Activated T-cell treated with anti-CD3 and anti-CD28 coated beads, Interleukin-2, amount 50 U/mL, for 72 hours (primary cell): Measurements from ENCODE around the gene HMX2. TPM values are rescaled to one million over a fixed set of nuclear protein-coding genes. Genes with fewer than 3 reads are reported as not detected.

Source experiments
- ATAC-seq, 2 donors: fragments of 150-1000 bp; cut with Tn5 transposase; replicated peaks in 1 of 2; 2 replicates each; pipeline ENCODE4 v1.10.0; 2021; ENCODE audit warnings: moderate library complexity in 2 of 2, mild to moderate bottlenecking in 1 of 2
- DNase-seq, 2 donors: peaks; one replicate each; pipeline ENCODE4 v3.0.0; 2021 to 2022; ENCODE audit warnings: mixed read lengths in 1 of 2
- H3K27ac Mint-ChIP-seq: one replicate; pipeline ENCODE4 v1.8.0; 2022; ENCODE audit warnings: mild to moderate bottlenecking, moderate library complexity, mixed read lengths
- H3K27me3 Mint-ChIP-seq: one replicate; pipeline ENCODE4 v1.8.0; 2022; ENCODE audit warnings: low read depth, mixed read lengths
- H3K36me3 Mint-ChIP-seq, 2 donors: one replicate each; pipeline ENCODE4 v1.8.0; 2022; ENCODE audit warnings: mixed read lengths in 2 of 2, mild to moderate bottlenecking in 1 of 2; ENCODE audit not compliant: insufficient read depth in 2 of 2
- H3K4me1 Mint-ChIP-seq: one replicate; pipeline ENCODE4 v1.8.0; 2022; ENCODE audit warnings: low read depth, mixed read lengths
- H3K4me3 Mint-ChIP-seq, 2 donors: one replicate each; pipeline ENCODE4 v1.8.0; 2022; ENCODE audit warnings: mild to moderate bottlenecking in 2 of 2, mixed read lengths in 2 of 2, moderate library complexity in 2 of 2
- H3K9me3 Mint-ChIP-seq, 2 donors: one replicate each; pipeline ENCODE4 v1.8.0; 2022; ENCODE audit warnings: mixed read lengths in 2 of 2
- total RNA-seq, 2 donors: library from RNA; stranded (reverse); gene quantifications; one replicate each; pipeline ENCODE4 v1.2.3, GENCODE V29; 2022

HMX2 gene
- total RNA-seq, 2 donors from 2014 or later = 0.58 to 1.1 TPM

DNA sequence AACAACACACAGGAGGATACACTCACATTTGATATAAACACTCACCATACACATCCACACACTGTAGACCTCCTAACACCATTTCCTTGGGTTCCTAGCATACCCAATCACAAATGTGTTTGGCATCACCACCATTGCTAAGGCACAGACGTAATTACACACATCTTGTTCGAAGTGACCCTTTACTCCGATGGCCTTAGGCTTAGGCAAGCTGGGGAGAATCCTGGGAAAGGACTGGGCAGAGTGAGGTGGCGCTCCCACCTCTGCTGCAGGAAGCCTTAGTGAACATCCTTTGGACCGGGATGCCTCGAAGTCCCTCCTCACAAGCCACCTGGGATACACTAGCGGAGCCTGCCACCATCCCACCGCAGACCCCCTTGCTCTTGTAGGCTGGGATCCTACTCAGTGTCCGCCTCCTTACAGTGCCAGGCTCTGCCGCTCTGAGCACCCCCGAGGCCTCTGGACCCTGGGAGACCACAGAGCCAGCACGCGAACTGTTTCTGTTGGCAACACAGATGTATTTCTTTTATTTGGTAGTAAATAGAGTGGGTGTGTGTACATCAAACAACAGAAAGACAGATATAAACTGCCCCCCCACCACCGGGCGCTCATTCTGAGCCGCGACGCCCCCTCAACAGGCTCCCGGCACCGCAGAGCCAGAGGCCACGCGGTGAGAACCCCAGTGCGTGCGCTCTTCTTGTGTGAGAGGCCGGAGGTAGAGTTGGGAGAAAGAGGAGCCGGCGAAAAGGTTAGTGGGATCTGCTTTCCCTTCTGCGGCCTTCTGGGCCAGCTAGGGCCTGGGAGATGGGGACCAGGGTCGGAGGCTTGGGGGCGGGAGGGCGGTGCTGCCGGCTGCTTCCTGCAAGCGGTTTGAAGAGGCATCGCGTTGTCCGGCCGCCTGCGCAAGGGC is 5.9 kb upstream of the HMX2 start:
- ATAC-seq = no peak
- Mint-ChIP-seq H3K4me3 (peak overlapping the region; percentile 9 to 64), H3K36me3 (peaks cover 0 to 1% of the 10 kb centered on the region in 2 donors)

GRCh38 chr10:123142701-123143161 is 5.2 kb upstream of the HMX2 start:
- Mint-ChIP-seq H3K4me3 (peak overlapping the region; percentile 39 to 64), H3K27me3 (peaks cover 90% of the 10 kb centered on the region), H3K4me1 (peaks cover 59% of the 10 kb centered on the region), H3K36me3 (peaks cover 0 to 1% of the 10 kb centered on the region in 2 donors), H3K27ac (no peak overlapping the region), H3K9me3 (no peaks in the 10 kb centered on the region)
- ATAC-seq (no peak), DNase-seq (peak in 1 of 2 donors; percentile 13)

More for the DNA sequence above, 5.9 kb upstream of the HMX2 start:
- peaks cover 56% of the 10 kb centered on the region for H3K4me1 Mint-ChIP-seq
- H3K9me3 Mint-ChIP-seq = no peaks in the 10 kb centered on the region
- DNase-seq = no peak
- peaks cover 89% of the 10 kb centered on the region for H3K27me3 Mint-ChIP-seq
- H3K27ac Mint-ChIP-seq = no peak overlapping the region

- DNase-seq (no peak), ATAC-seq (no peak)
- no peak overlapping the region for H3K27ac Mint-ChIP-seq
- peaks cover 87% of the 10 kb centered on the region for H3K27me3 Mint-ChIP-seq
- peak overlapping the region; percentile 42 to 64 for H3K4me3 Mint-ChIP-seq
- H3K9me3 Mint-ChIP-seq = no peaks in the 10 kb centered on the region
- H3K36me3 Mint-ChIP-seq = peaks cover 0 to 1% of the 10 kb centered on the region in 2 donors
- peaks cover 59% of the 10 kb centered on the region for H3K4me1 Mint-ChIP-seq
These were observed 4.6 kb upstream of the HMX2 start for GRCh38 chr10:123143162-123143824.

- Mint-ChIP-seq H3K27me3 (peaks cover 84% of the 10 kb centered on the region), H3K36me3 (peaks cover 0 to 3% of the 10 kb centered on the region in 2 donors), H3K27ac (no peak overlapping the region), H3K4me1 (peaks cover 60% of the 10 kb centered on the region), H3K4me3 (peak overlapping the region; percentile 42 to 64), H3K9me3 (no peaks in the 10 kb centered on the region)
- DNase-seq = no peak
- no peak for ATAC-seq
These were observed 4.1 kb upstream of the HMX2 start for GRCh38 chr10:123143825-123144168.

GRCh38 chr10:123144697-123145541 is 3.0 kb upstream of the HMX2 start:
- H3K9me3 Mint-ChIP-seq = no peaks in the 10 kb centered on the region
- H3K27me3 Mint-ChIP-seq = peaks cover 78% of the 10 kb centered on the region
- no peak overlapping the region for H3K27ac Mint-ChIP-seq
- H3K4me3 Mint-ChIP-seq = peak overlapping the region; percentile 59 to 66
- DNase-seq = peak in 1 of 2 donors; percentile 22
- no peak for ATAC-seq
- peaks cover 58% of the 10 kb centered on the region for H3K4me1 Mint-ChIP-seq
- peaks cover 1 to 5% of the 10 kb centered on the region in 2 donors for H3K36me3 Mint-ChIP-seq

GRCh38 chr10:123145542-123146012 is 2.4 kb upstream of the HMX2 start:
- Mint-ChIP-seq H3K4me1 (peaks cover 63% of the 10 kb centered on the region), H3K9me3 (no peaks in the 10 kb centered on the region), H3K4me3 (peak overlapping the region; percentile 48 to 66), H3K27ac (no peak overlapping the region), H3K27me3 (peaks cover 72% of the 10 kb centered on the region), H3K36me3 (peaks cover 1 to 5% of the 10 kb centered on the region in 2 donors)
- ATAC-seq (no peak), DNase-seq (no peak)

DNA sequence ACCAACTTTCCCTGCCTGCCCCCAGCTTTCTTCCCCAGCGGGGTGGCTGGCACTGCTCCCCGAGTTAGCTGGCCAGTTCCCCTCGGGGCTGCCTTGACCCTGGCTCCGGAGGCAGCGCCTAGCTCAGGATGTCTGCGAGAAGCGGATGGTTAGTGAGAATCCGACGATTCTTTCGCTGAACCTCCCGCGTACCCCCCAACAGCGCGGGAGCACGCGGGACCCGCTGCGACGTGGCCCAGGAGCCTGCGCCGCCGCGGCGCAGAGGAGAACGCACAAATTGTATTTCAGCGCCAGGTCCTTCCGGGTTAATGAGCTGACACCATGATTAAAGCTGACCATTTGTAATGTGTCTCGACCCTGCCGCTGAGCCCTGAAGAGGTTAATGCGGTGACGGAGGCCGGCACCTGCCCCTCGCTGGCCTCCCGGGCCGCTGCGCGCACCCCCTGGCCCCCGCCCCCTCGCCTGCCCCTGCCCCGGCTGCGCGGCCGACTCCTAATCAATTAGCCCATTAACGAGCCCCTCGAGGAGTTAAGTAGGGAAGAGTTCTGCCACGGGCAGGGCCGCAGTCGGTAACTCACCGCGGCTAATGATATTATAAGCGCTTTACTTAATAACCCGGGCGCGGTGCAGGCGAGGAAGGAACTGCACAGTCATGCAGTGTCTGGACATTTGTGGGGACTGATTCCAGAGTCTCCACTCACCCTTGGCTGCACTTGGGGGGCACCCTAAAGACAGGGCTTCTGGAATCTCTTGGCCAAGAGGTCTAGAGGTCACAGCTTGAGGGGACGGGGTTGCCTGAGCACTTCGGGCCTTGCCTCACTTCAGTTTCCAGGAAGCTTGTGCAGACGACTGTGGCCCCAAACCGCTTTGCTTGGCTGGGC is 1.7 kb upstream of the HMX2 start:
- Mint-ChIP-seq H3K4me1 (peaks cover 63% of the 10 kb centered on the region), H3K9me3 (no peaks in the 10 kb centered on the region), H3K4me3 (peak overlapping the region; percentile 63 to 70), H3K27me3 (peaks cover 65% of the 10 kb centered on the region), H3K36me3 (peaks cover 1 to 5% of the 10 kb centered on the region in 2 donors), H3K27ac (no peak overlapping the region)
- ATAC-seq (no peak), DNase-seq (peak in 1 of 2 donors; percentile 12)

- Mint-ChIP-seq H3K4me1 (peaks cover 61% of the 10 kb centered on the region), H3K27ac (no peak overlapping the region), H3K27me3 (peaks cover 57% of the 10 kb centered on the region), H3K4me3 (peak overlapping the region; percentile 63 to 70), H3K36me3 (peaks cover 1 to 5% of the 10 kb centered on the region in 2 donors), H3K9me3 (no peaks in the 10 kb centered on the region)
- DNase-seq = no peak
- no peak for ATAC-seq
These were observed 872 bp upstream of the HMX2 start for GRCh38 chr10:123146894-123147634.

DNA sequence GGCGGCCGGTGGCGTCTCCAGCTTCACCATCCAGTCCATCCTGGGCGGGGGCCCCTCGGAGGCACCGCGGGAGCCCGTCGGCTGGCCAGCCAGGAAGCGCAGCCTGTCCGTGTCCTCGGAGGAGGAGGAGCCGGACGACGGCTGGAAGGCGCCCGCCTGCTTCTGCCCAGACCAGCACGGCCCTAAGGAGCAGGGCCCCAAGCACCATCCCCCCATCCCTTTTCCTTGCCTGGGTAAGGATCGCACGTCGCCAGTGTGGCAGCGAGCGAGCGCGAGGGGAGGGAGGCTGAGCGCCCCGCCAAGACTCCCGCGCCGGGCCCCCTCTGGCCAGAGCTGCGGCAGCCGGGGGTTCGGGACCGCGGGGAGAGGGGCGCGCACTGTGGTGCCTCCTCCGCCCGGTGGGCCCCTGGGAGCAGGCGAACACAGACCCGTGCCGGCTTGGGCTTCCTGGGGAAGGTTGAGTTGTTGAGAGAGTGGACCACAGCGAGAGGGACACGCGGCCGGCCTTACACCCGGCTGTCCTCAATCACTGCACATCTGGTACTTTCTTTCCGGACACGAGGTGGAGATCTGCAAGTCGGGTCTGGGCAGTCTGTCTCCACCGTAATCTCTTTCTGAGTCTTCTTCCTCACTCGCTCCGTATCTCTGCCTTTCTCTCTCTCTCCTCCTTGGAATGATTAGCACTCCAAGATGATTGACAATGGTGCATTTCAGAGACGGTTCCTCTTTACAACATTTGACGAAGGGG is 652 bp downstream of the HMX2 start:
- Mint-ChIP-seq H3K27me3 (peaks cover 42% of the 10 kb centered on the region), H3K4me3 (peak overlapping the region; percentile 83 to 86), H3K36me3 (peaks cover 1 to 3% of the 10 kb centered on the region in 2 donors), H3K9me3 (no peaks in the 10 kb centered on the region), H3K27ac (peak overlapping the region; percentile 61), H3K4me1 (peaks cover 53% of the 10 kb centered on the region)
- DNase-seq (peak in 1 of 2 donors; percentile 30), ATAC-seq (peak; percentile 5 to 14)

GRCh38 chr10:123149162-123149567 is 1.2 kb downstream of the HMX2 start:
- ATAC-seq (no peak), DNase-seq (no peak)
- H3K36me3 Mint-ChIP-seq = peaks cover 2 to 5% of the 10 kb centered on the region in 2 donors
- peaks cover 36% of the 10 kb centered on the region for H3K27me3 Mint-ChIP-seq
- H3K9me3 Mint-ChIP-seq = no peaks in the 10 kb centered on the region
- peak overlapping the region; percentile 61 for H3K27ac Mint-ChIP-seq
- H3K4me1 Mint-ChIP-seq = peaks cover 51% of the 10 kb centered on the region
- peak overlapping the region; percentile 83 to 86 for H3K4me3 Mint-ChIP-seq
